Neural progenitor cell (in vitro differentiated cells): ENCODE data around the gene PPIB.

ENCODE experiments used
- EZH2phosphoT487 ChIP-seq: fragments of 200-600 bp; sonication (generic); IDR thresholded peaks from 2 replicates; pipeline ENCODE4 v1.6.1; 2017; ENCODE audit warnings: antibody characterized with exemption
- TF ChIP-seq, protein P1 (sequence below): fragments of 200-600 bp; sonication (generic); IDR thresholded peaks from 2 replicates; pipeline ENCODE4 v1.5.1; 2017; ENCODE audit warnings: antibody characterized with exemption, mild to moderate bottlenecking

DNA sequence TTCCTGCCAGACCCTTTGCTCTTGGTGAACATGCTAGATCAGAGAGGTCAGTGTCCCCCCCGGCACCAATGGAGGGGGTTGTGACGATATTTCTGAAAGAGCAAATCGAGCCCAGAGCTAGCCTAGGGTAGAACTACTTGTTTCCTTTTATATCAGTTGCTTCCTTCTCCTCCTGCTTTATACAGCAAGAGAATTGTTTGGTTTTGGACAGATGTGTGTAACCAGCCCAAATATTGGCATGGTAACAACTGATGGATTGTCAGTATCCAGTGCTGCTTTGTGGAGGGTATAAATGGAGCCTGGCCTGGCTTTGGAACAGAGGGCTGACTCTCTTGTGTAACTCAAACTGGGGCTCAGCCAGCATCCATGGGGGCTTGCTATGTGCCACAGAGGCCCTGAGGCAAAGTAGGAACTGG is 39.9 kb downstream of the PPIB start:
- no peak for TF ChIP-seq EZH2phosphoT487
- TF ChIP-seq, protein P1, sequence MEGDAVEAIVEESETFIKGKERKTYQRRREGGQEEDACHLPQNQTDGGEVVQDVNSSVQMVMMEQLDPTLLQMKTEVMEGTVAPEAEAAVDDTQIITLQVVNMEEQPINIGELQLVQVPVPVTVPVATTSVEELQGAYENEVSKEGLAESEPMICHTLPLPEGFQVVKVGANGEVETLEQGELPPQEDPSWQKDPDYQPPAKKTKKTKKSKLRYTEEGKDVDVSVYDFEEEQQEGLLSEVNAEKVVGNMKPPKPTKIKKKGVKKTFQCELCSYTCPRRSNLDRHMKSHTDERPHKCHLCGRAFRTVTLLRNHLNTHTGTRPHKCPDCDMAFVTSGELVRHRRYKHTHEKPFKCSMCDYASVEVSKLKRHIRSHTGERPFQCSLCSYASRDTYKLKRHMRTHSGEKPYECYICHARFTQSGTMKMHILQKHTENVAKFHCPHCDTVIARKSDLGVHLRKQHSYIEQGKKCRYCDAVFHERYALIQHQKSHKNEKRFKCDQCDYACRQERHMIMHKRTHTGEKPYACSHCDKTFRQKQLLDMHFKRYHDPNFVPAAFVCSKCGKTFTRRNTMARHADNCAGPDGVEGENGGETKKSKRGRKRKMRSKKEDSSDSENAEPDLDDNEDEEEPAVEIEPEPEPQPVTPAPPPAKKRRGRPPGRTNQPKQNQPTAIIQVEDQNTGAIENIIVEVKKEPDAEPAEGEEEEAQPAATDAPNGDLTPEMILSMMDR = no peak
